OCI-LY7 (cell line): ENCODE measurements around the gene PPP1R26. TPM values are rescaled to one million over a fixed set of nuclear protein-coding genes. Genes with fewer than 3 reads are reported as not detected.

Source experiments
- BruUV-seq: library from RNA; stranded (reverse); fragments of 400-500 nt; replicated peaks from 2 replicates; lab custom pipeline; 2021; lab: Mats Ljungman, UMichigan
- CTCF ChIA-PET: fragments of 300-600 bp; sonication (Branson Sonifier 250); formaldehyde crosslinking; loops from one replicate; lab custom pipeline; 2022; ENCODE audit warnings: antibody characterized with exemption; ENCODE audit not compliant: unreplicated experiment; lab: Charles Lee
- POLR2A ChIA-PET: fragments of 300-600 bp; sonication (Branson Sonifier 250); formaldehyde crosslinking; loops from one replicate; lab custom pipeline; 2022; ENCODE audit warnings: antibody characterized with exemption; lab: Charles Lee
- DNase-seq: peaks from one replicate; pipeline ENCODE4 v3.0.0-alpha.2; 2015; ENCODE audit warnings: low spot score
- H2AFZ ChIP-seq: fragments of 200-600 bp; sonication (generic), shearing (Covaris generic); 2 replicates; pipeline ENCODE4 v1.6.1; 2014; ENCODE audit warnings: mild to moderate bottlenecking, antibody characterized with exemption, low read length, moderate library complexity
- H3K27ac ChIP-seq: fragments of 200-600 bp; sonication (generic); 2 replicates; pipeline ENCODE4 v1.5.1; 2014; ENCODE audit warnings: mixed run types, low read depth, mild to moderate bottlenecking, moderate library complexity, low read length, inconsistent platforms; ENCODE audit not compliant: poor library complexity, severe bottlenecking
- H3K36me3 ChIP-seq: fragments of 200-600 bp; sonication (generic); 2 replicates; pipeline ENCODE4 v1.6.1; 2014; ENCODE audit warnings: mild to moderate bottlenecking, antibody characterized with exemption, low read length, moderate library complexity, mixed read lengths; ENCODE audit not compliant: insufficient read depth
- H3K4me1 ChIP-seq: fragments of 200-600 bp; sonication (generic); 2 replicates; pipeline ENCODE4 v1.5.1; 2014; ENCODE audit warnings: mild to moderate bottlenecking, low read length; ENCODE audit not compliant: insufficient read depth, poor library complexity, severe bottlenecking
- H3K4me2 ChIP-seq: fragments of 200-600 bp; sonication (generic); 2 replicates; pipeline ENCODE4 v1.6.1; 2014; ENCODE audit warnings: mild to moderate bottlenecking, low read length
- H3K4me3 ChIP-seq: fragments of 200-600 bp; sonication (generic); 2 replicates; pipeline ENCODE4 v1.5.1; 2014; ENCODE audit warnings: mild to moderate bottlenecking, low read depth, low read length; ENCODE audit not compliant: poor library complexity, severe bottlenecking
- H3K79me2 ChIP-seq: fragments of 200-600 bp; sonication (generic); 2 replicates; pipeline ENCODE4 v1.6.1; 2016; ENCODE audit warnings: low read depth, mild to moderate bottlenecking, low read length, moderate library complexity, mixed read lengths; ENCODE audit not compliant: insufficient read depth
- H3K9me2 ChIP-seq: fragments of 200-600 bp; sonication (generic); 2 replicates; pipeline ENCODE4 v1.6.1; 2016; ENCODE audit warnings: mild to moderate bottlenecking, low read length, mixed read lengths; ENCODE audit not compliant: insufficient read depth
- H3K9me3 ChIP-seq: fragments of 200-600 bp; sonication (generic); 2 replicates; pipeline ENCODE4 v1.6.1; 2014; ENCODE audit warnings: mild to moderate bottlenecking, mixed run types, low read length, mixed read lengths
- H4K20me1 ChIP-seq: fragments of 200-600 bp; sonication (generic); 2 replicates; pipeline ENCODE4 v1.6.1; 2014; ENCODE audit warnings: mild to moderate bottlenecking, antibody characterized with exemption, low read length, moderate library complexity, mixed read lengths; ENCODE audit not compliant: insufficient read depth
- CTCF ChIP-seq: fragments of 200-600 bp; sonication (generic); conservative IDR thresholded peaks from 2 replicates; pipeline ENCODE4 v1.5.1; 2014; ENCODE audit warnings: mild to moderate bottlenecking, antibody characterized with exemption, low read length, moderate library complexity, mixed read lengths
- EZH2phosphoT487 ChIP-seq: fragments of 200-600 bp; sonication (generic); IDR thresholded peaks from 2 replicates; pipeline ENCODE4 v1.6.1; 2018; ENCODE audit warnings: low read depth, borderline replicate concordance, mild to moderate bottlenecking, mixed run types, antibody characterized with exemption, low read length, moderate library complexity, mixed read lengths
- intact Hi-C: fragments of 100-400 bp; cut with micrococcal nuclease; formaldehyde crosslinking; loops from one replicate; pipeline ENCODE4 v1.10.0; 2022; ENCODE audit not compliant: unreplicated experiment
- total RNA-seq, 2 experiments: library from RNA; depleted of rRNA in 1 of 2; stranded (reverse); fragments of >200 nt in 1 of 2; shearing (Covaris generic) in 1 of 2; gene quantifications; 2 replicates each; pipeline ENCODE4 v1.2.3, GENCODE V29; 2014 to 2022

The PPP1R26 gene
- total RNA-seq, 2 experiments from 2014 or later = 0.21 to 1.5 TPM

- BruUV-seq = no TSS peak
- H3K4me3 ChIP-seq = no peak overlapping the region
- intact Hi-C loops = no loop called here
- no peaks in the 10 kb centered on the region for H4K20me1 ChIP-seq
- no peaks in the 10 kb centered on the region for H3K9me2 ChIP-seq
- no peaks in the 10 kb centered on the region for H3K4me1 ChIP-seq
- no peak for TF ChIP-seq EZH2phosphoT487
- no peak for TF ChIP-seq CTCF
- CTCF ChIA-PET = no interaction called here
- DNase-seq = no peak
- H3K27ac ChIP-seq = no peak overlapping the region
- H3K79me2 ChIP-seq = no peaks in the 10 kb centered on the region
- H3K36me3 ChIP-seq = no peaks in the 10 kb centered on the region
- H3K9me3 ChIP-seq = no peaks in the 10 kb centered on the region
- H3K4me2 ChIP-seq = no peak overlapping the region
- POLR2A ChIA-PET = no interaction called here
- no peak overlapping the region for H2AFZ ChIP-seq
Measured at GRCh38 chr9:135517407-135517822, 37.8 kb downstream of the PPP1R26 start.

- intact Hi-C loops = no loop called here
- H3K9me3 ChIP-seq = no peaks in the 10 kb centered on the region
- H3K9me2 ChIP-seq = no peaks in the 10 kb centered on the region
- H3K4me2 ChIP-seq = no peak overlapping the region
- no peak overlapping the region for H2AFZ ChIP-seq
- POLR2A ChIA-PET = no interaction called here
- BruUV-seq = no TSS peak
- H3K27ac ChIP-seq = no peak overlapping the region
- TF ChIP-seq CTCF (no peak), EZH2phosphoT487 (no peak)
- CTCF ChIA-PET = no interaction called here
- H3K4me1 ChIP-seq = no peaks in the 10 kb centered on the region
- no peaks in the 10 kb centered on the region for H3K79me2 ChIP-seq
- H3K4me3 ChIP-seq = no peak overlapping the region
- no peak for DNase-seq
- H4K20me1 ChIP-seq = no peaks in the 10 kb centered on the region
- H3K36me3 ChIP-seq = no peaks in the 10 kb centered on the region
Measured at GRCh38 chr9:135519179-135519971, 39.8 kb downstream of the PPP1R26 start.

- TF ChIP-seq EZH2phosphoT487 (no peak), CTCF (no peak)
- H3K4me3 ChIP-seq = no peak within 1 kb of the TSS
- no peaks in the 10 kb centered on the region for H3K79me2 ChIP-seq
- intact Hi-C loops = no loop called here
- BruUV-seq = no TSS peak
- H3K9me3 ChIP-seq = no peaks in the 10 kb centered on the region
- DNase-seq = no peak
- H3K27ac ChIP-seq = no peak within 1 kb of the TSS
- no peak within 1 kb of the TSS for H3K4me2 ChIP-seq
- H2AFZ ChIP-seq = no peak within 1 kb of the TSS
- POLR2A ChIA-PET = no interaction called here
- CTCF ChIA-PET = no interaction called here
- no peaks in the 10 kb centered on the region for H3K4me1 ChIP-seq
- no peaks in the 10 kb centered on the region for H4K20me1 ChIP-seq
- H3K36me3 ChIP-seq = no peaks in the 10 kb centered on the region
- H3K9me2 ChIP-seq = no peaks in the 10 kb centered on the region
Measured at GRCh38 chr9:135520916-135521607, 41.5 kb downstream of the PPP1R26 start, which contains the start of gene LCN1. Gene LCN1 (plus strand): TSS chr9:135521440. CDS start chr9:135521498, 58 bp downstream.
